HCT116 (cell line): Measurements from ENCODE around the gene SLC44A4.

Experiments used
- POLR2A ChIP-seq: IDR thresholded peaks from 2 replicates; pipeline ENCODE4 v1.7.0; 2011; ENCODE audit warnings: borderline replicate concordance; ENCODE audit not compliant: insufficient read depth, insufficient read length; ENCODE audit errors: extremely low read depth
- POLR2AphosphoS5 ChIP-seq: IDR thresholded peaks from 2 replicates; pipeline ENCODE4 v1.6.1; 2011; ENCODE audit warnings: mild to moderate bottlenecking, low read depth, low read length, moderate library complexity
- SP1 ChIP-seq: IDR thresholded peaks from 2 replicates; pipeline ENCODE4 v1.6.1; 2012; ENCODE audit warnings: low read depth
- YY1 ChIP-seq: IDR thresholded peaks from 2 replicates; pipeline ENCODE4 v1.6.1; 2011; ENCODE audit warnings: low read length, low read depth, moderate library complexity, mild to moderate bottlenecking; ENCODE audit not compliant: insufficient replicate concordance; ENCODE audit errors: extremely low read depth
- ZNF274 ChIP-seq: fragments of 200-500 bp; sonication (Bioruptor generic); IDR thresholded peaks from 2 replicates; pipeline ENCODE4 v1.6.1; 2014; ENCODE audit warnings: mild to moderate bottlenecking, low read depth, low read length, inconsistent platforms
- TF ChIP-seq, protein P1 (sequence below), 3 experiments: fragments of 200-600 bp in 1 of 3; sonication (generic) in 1 of 3; IDR thresholded peaks in 2 of 3; conservative IDR thresholded peaks in 1 of 3; 2 replicates each; pipeline ENCODE4 v1.5.1; 2012 to 2017; ENCODE audit warnings: low read depth in 2 of 3, low read length in 2 of 3, antibody characterized with exemption in 1 of 3, borderline replicate concordance in 1 of 3, control low read depth in 1 of 3, mild to moderate bottlenecking in 1 of 3, mixed read lengths in 1 of 3, mixed run types in 1 of 3, moderate library complexity in 1 of 3; ENCODE audit not compliant: insufficient read depth in 1 of 3

DNA sequence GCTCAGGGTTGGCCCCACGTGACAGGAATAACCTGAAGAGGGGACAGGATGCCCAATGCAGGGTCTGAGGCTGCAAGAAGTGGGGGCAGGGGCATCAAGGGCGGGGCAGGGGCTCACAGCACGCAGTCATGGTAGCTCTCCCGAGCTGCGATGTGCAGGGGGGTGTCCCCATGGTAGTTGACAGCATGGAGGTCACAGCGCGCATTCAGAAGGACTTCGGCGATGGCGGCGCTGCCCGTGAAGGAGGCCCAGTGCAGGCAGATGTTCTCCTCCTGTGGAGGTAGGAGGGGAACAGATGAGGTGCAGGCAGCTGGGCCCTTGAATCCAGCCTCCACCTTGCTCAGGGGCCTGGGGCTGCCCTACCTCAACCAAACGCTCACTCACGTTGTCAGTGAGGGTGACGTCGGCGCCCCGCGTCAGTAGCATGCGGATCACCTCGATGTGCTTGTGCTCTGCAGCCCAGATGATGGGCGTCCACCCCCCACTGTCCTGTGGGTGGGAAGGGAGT lies 5.8 kb upstream of the SLC44A4 start:
- TF ChIP-seq, protein P1, sequence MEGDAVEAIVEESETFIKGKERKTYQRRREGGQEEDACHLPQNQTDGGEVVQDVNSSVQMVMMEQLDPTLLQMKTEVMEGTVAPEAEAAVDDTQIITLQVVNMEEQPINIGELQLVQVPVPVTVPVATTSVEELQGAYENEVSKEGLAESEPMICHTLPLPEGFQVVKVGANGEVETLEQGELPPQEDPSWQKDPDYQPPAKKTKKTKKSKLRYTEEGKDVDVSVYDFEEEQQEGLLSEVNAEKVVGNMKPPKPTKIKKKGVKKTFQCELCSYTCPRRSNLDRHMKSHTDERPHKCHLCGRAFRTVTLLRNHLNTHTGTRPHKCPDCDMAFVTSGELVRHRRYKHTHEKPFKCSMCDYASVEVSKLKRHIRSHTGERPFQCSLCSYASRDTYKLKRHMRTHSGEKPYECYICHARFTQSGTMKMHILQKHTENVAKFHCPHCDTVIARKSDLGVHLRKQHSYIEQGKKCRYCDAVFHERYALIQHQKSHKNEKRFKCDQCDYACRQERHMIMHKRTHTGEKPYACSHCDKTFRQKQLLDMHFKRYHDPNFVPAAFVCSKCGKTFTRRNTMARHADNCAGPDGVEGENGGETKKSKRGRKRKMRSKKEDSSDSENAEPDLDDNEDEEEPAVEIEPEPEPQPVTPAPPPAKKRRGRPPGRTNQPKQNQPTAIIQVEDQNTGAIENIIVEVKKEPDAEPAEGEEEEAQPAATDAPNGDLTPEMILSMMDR (IDR thresholded peaks at IDR 0.05 in 2 of 3, conservative IDR thresholded peaks at IDR 0.05 in 1 of 3; ENCODE audit: borderline replicate concordance in 1 of 3, insufficient read depth in 1 of 3, low read depth in 2 of 3, low read length in 2 of 3) = no peak
- TF ChIP-seq POLR2A (no peak), ZNF274 (no peak), YY1 (no peak), SP1 (no peak), POLR2AphosphoS5 (no peak)
